Measurements from ENCODE around the gene TMEM243. TPM values are rescaled to one million over a fixed set of nuclear protein-coding genes. Genes with fewer than 3 reads are reported as not detected.

TMEM243 gene
- total and polyA plus RNA-seq, 2 experiments from 2014 or later: 44.5 to 82.5 TPM

- no peak for TF ChIP-seq ZNF462 (CRISPR knock-in tag; IDR thresholded peaks at IDR 0.05)
- TF ChIP-seq CTCF (conservative IDR thresholded peaks at IDR 0.05; ENCODE audit: low read depth in 2 of 2): no peak
- no peak for TF ChIP-seq EZH2phosphoT487 (IDR thresholded peaks at IDR 0.05; ENCODE audit: unreplicated experiment)
- TF ChIP-seq REST (IDR thresholded peaks at IDR 0.05; ENCODE audit: unreplicated experiment): no peak
- no peak for TF ChIP-seq EZH2 (IDR thresholded peaks at IDR 0.05; ENCODE audit: low read depth, unreplicated experiment)
- no peak for TF ChIP-seq CREB1 (CRISPR knock-in tag; IDR thresholded peaks at IDR 0.05; ENCODE audit: low read depth)
- no peak for TF ChIP-seq POLR2AphosphoS5 (IDR thresholded peaks at IDR 0.05; ENCODE audit: low read depth)
- TF ChIP-seq JUNB (IDR thresholded peaks at IDR 0.05; ENCODE audit: unreplicated experiment): no peak
Observed at GRCh38 chr7:87152897-87153641, 66.5 kb downstream of the TMEM243 start (continued).

All from GM23338 (cell line).